T47D (cell line): Measurements from ENCODE around the gene SAFB.

Experiments
- DNase-seq, 2 experiments: peaks; one replicate each; pipeline versions ENCODE4 v3.0.0 to v3.0.0-alpha.2; 2011 to 2012; ENCODE audit warnings: low read depth in 1 of 2, low spot score in 1 of 2
- JUND ChIP-seq: IDR thresholded peaks from 2 replicates; pipeline ENCODE4 v1.6.1; 2012; ENCODE audit warnings: low read depth
- in situ Hi-C: cut with HindIII; loops from 2 replicates; pipeline ENCODE4 v1.10.0; 2016; ENCODE audit warnings: low sequenced_read_pairs, low pct_unique_long_range_greater_than_20kb

SAFB gene

GRCh38 chr19:5622465-5623396 is at the start of gene SAFB, which contains the start of gene SAFB2:
TSS of gene SAFB (plus strand) at chr19:5623083. CDS start at chr19:5623206, 123 bp downstream.
TSS of gene SAFB2 (minus strand) at chr19:5622776. CDS start at chr19:5622715, 61 bp downstream.
- no peak for TF ChIP-seq JUND
- in situ Hi-C loops = no loop called here
- peak; percentile 96 to 98 for DNase-seq

- DNase-seq = no peak
- TF ChIP-seq JUND = no peak
- in situ Hi-C loops = no loop called here
Observed at GRCh38 chr19:5575590-5575989, 47.3 kb upstream of the SAFB start.

- in situ Hi-C loops = no loop called here
- DNase-seq = peak; percentile 50
Observed at GRCh38 chr19:5578097-5578846, 44.6 kb upstream of the SAFB start.

GRCh38 chr19:5579286-5579685 is 43.6 kb upstream of the SAFB start:
- in situ Hi-C loops = no loop called here
- no peak for DNase-seq
- no peak for TF ChIP-seq JUND

More at GRCh38 chr19:5578097-5578846, 44.6 kb upstream of the SAFB start:
- no peak for TF ChIP-seq JUND

GRCh38 chr19:5579697-5580096 is 43.2 kb upstream of the SAFB start:
- no peak for TF ChIP-seq JUND
- DNase-seq = no peak
- in situ Hi-C loops = no loop called here

GRCh38 chr19:5580161-5580571 is 42.7 kb upstream of the SAFB start:
- no peak for DNase-seq
- in situ Hi-C loops = no loop called here
- TF ChIP-seq JUND = no peak

GRCh38 chr19:5585461-5586299 is 37.2 kb upstream of the SAFB start:
- no peak for DNase-seq
- in situ Hi-C loops = no loop called here
- no peak for TF ChIP-seq JUND

- DNase-seq = no peak
- TF ChIP-seq JUND = no peak
- in situ Hi-C loops = no loop called here
Observed at GRCh38 chr19:5586300-5587070, 36.4 kb upstream of the SAFB start.

GRCh38 chr19:5587071-5587455 is 35.8 kb upstream of the SAFB start:
- in situ Hi-C loops = no loop called here
- TF ChIP-seq JUND = no peak

GRCh38 chr19:5587661-5588060 is 35.2 kb upstream of the SAFB start:
- TF ChIP-seq JUND = no peak
- DNase-seq = no peak
- in situ Hi-C loops = no loop called here

More at GRCh38 chr19:5587071-5587455, 35.8 kb upstream of the SAFB start:
- no peak for DNase-seq

- DNase-seq = no peak
- in situ Hi-C loops = no loop called here
- TF ChIP-seq JUND = no peak
Observed at GRCh38 chr19:5588441-5588840, 34.4 kb upstream of the SAFB start.
